ENCODE data around the gene HTR2B. TPM values are rescaled to one million over a fixed set of nuclear protein-coding genes. Genes with fewer than 3 reads are reported as not detected.

HTR2B gene
- total RNA-seq, 2 experiments from 2014 or later: not detected

DNA sequence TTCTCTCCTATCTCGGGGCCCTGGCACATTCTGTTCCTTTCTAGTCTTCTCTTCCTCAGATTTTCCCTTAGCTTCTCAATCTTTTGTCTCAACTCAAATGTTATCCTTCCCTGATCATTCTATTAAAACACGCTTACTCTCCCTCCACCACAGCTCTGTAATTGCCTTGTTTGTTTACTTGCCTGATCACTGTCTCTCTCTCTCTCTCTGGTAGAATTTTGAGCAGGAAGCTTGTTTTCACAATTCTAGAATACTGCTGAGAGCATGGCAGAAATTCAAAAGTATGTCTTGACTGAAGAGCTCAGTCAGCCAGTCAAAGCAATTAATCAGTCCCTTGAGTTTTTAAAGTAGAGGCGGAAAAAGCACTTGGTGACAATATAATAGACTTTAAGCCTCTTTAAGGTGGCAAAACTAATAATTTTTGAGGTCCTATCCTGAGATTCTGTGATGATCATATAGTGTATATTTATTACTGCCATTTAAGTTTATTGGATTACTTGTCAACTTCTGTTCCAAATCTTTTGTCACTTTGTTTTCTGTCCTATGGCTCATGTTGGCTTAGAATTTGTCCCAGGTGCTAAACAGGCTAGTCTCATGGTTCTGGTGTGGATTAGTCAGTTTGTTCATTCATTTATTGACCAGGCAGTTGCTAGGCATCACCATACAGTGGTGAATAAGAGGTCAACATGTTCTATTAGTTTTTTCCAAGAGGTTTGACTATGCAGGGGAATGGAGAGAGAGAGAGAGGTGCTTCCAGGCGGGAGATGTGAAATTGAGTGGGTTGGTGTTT is 65.9 kb downstream of the HTR2B start:
- intact Hi-C loops (cut with micrococcal nuclease; ENCODE audit: unreplicated experiment): no loop called here
- no peaks in the 10 kb centered on the region for H3K9me2 ChIP-seq (ENCODE audit: insufficient read depth, low read length)
- no peak overlapping the region for H2AFZ ChIP-seq (ENCODE audit: low read length)
- peaks cover 53% of the 10 kb centered on the region for H3K79me2 ChIP-seq (ENCODE audit: insufficient read depth, low read depth, low read length)
- BruUV-seq (replicated peaks): no TSS peak
- TF ChIP-seq, protein P1, sequence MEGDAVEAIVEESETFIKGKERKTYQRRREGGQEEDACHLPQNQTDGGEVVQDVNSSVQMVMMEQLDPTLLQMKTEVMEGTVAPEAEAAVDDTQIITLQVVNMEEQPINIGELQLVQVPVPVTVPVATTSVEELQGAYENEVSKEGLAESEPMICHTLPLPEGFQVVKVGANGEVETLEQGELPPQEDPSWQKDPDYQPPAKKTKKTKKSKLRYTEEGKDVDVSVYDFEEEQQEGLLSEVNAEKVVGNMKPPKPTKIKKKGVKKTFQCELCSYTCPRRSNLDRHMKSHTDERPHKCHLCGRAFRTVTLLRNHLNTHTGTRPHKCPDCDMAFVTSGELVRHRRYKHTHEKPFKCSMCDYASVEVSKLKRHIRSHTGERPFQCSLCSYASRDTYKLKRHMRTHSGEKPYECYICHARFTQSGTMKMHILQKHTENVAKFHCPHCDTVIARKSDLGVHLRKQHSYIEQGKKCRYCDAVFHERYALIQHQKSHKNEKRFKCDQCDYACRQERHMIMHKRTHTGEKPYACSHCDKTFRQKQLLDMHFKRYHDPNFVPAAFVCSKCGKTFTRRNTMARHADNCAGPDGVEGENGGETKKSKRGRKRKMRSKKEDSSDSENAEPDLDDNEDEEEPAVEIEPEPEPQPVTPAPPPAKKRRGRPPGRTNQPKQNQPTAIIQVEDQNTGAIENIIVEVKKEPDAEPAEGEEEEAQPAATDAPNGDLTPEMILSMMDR (conservative IDR thresholded peaks at IDR 0.05; ENCODE audit: low read length): no peak
- TF ChIP-seq EZH2phosphoT487 (IDR thresholded peaks at IDR 0.05; ENCODE audit: borderline replicate concordance, low read depth, low read length): no peak
- peaks cover 46% of the 10 kb centered on the region for H3K36me3 ChIP-seq (ENCODE audit: insufficient read depth, low read length)
- H3K27ac ChIP-seq (ENCODE audit: low read depth, low read length, poor library complexity, severe bottlenecking): no peak overlapping the region
- H3K9me3 ChIP-seq (ENCODE audit: low read length): no peaks in the 10 kb centered on the region
- H3K4me1 ChIP-seq (ENCODE audit: insufficient read depth, low read length, poor library complexity, severe bottlenecking): peaks cover 27% of the 10 kb centered on the region
- H4K20me1 ChIP-seq (ENCODE audit: insufficient read depth, low read length): peaks cover 27% of the 10 kb centered on the region
- peak overlapping the region; percentile 99 for H3K4me3 ChIP-seq (ENCODE audit: low read depth, low read length, poor library complexity, severe bottlenecking)
- ChIA-PET POLR2A (interaction anchor here (0.6 kb wide), 3 partner anchors 11 to 1753 kb away, joined by 3 to 5 read pairs (median 3); no protein-coding TSS in a partner anchor), CTCF (ENCODE audit: unreplicated experiment) (interaction anchor here (0.6 kb wide), 1 partner anchor 157 kb away, joined by 3 read pairs; no protein-coding TSS in a partner anchor)
- peak overlapping the region; percentile 92 for H3K4me2 ChIP-seq (ENCODE audit: low read length)
- DNase-seq (ENCODE audit: low spot score): no peak

Small RNA genes lying within 50 kb of the gene (small RNA-seq; reads per million reads assigned to genes)
- not detected for gene RNU1-93P

Other genes with a start within 250 kb of the HTR2B start
- 0.22 TPM in 1 of 2 replicates, not detected in the other for gene GPR55, start 199.8 kb downstream of the HTR2B start, total RNA-seq (2014; rRNA removed; shearing (Covaris generic))
- gene GPR55, start 199.8 kb downstream of the HTR2B start, total RNA-seq (2022): not detected in 2 replicates
- not detected in 2 replicates for gene SPATA3, start 128.9 kb downstream of the HTR2B start, total RNA-seq (2014; rRNA removed; shearing (Covaris generic))
- gene SPATA3, start 128.9 kb downstream of the HTR2B start, total RNA-seq (2022): not detected in 2 replicates
- not detected in 2 replicates for gene C2orf72, start 87.5 kb downstream of the HTR2B start, total RNA-seq (2014; rRNA removed; shearing (Covaris generic))
- not detected in 2 replicates for gene C2orf72, start 87.5 kb downstream of the HTR2B start, total RNA-seq (2022)
- 60.5 and 74.5 TPM in 2 replicates for gene PSMD1, start 68.2 kb downstream of the HTR2B start, total RNA-seq (2014; rRNA removed; shearing (Covaris generic))
- 81.2 and 105 TPM in 2 replicates for gene PSMD1, start 68.2 kb downstream of the HTR2B start, total RNA-seq (2022)
- gene ARMC9, start 73.6 kb upstream of the HTR2B start, total RNA-seq (2014; rRNA removed; shearing (Covaris generic)): 6.6 and 10.9 TPM in 2 replicates
- gene ARMC9, start 73.6 kb upstream of the HTR2B start, total RNA-seq (2022): 11.0 and 12.2 TPM in 2 replicates